K562 (cell line): ENCODE results near the gene DKK3. TPM values are rescaled to one million over a fixed set of nuclear protein-coding genes. Genes with fewer than 3 reads are reported as not detected.

Source experiments
- ATAC-seq: fragments of 200-7000 bp; cut with Tn5 transposase; 3 replicates; pipeline ENCODE4 v1.9.1; 2020; ENCODE audit warnings: moderate library complexity
- BruUV-seq: library from RNA; stranded (reverse); fragments of 400-500 nt; replicated peaks from 2 replicates; lab custom pipeline; 2021; lab: Mats Ljungman, UMichigan
- CTCF ChIA-PET: fragments of 300-600 bp; formaldehyde crosslinking; extraction: SDS; loops from one replicate; lab custom pipeline; 2021; ENCODE audit warnings: low intra/inter-chr PET ratio; lab: Yijun Ruan, JAX
- POLR2A ChIA-PET: fragments of 300-600, 350-650 bp; sonication (Branson Sonifier 250); formaldehyde crosslinking; extraction: SDS; loops from one replicate; lab custom pipeline; 2021; ENCODE audit warnings: antibody characterized with exemption, inconsistent platforms; lab: Yijun Ruan, JAX
- DNase-seq, 4 experiments: peaks; one replicate each; pipeline versions ENCODE4 v3.0.0 to v3.0.0-alpha.2; 2011 to 2018; ENCODE audit warnings: low spot score in 3 of 4, mixed read lengths in 3 of 4; ENCODE audit errors: extremely low read depth in 1 of 4
- FAIRE-seq: peaks from 2 replicates; lab custom pipeline; 2011; peaks lifted over from hg19 to GRCh38; lab: Jason Lieb, UNC
- H2AFZ ChIP-seq: 2 replicates; pipeline ENCODE4 v1.6.0; 2011; ENCODE audit warnings: low read depth, low read length, control low read depth, inconsistent platforms
- H3K27ac ChIP-seq: fragments of 200-600 bp; 3 replicates; pipeline ENCODE4 v1.8.0; 2011; ENCODE audit warnings: low read depth, mild to moderate bottlenecking, control low read depth, inconsistent platforms, low read length, moderate library complexity, mixed read lengths; ENCODE audit errors: extremely low read depth
- H3K27me3 ChIP-seq, 2 experiments: fragments of 300-600 bp in 1 of 2; 2 replicates in 1 of 2; 3 replicates in 1 of 2; pipeline versions ENCODE4 v1.6.0 to v1.8.0; 2011; ENCODE audit warnings: inconsistent platforms in 2 of 2, low read length in 2 of 2, mild to moderate bottlenecking in 1 of 2, mixed read lengths in 1 of 2, moderate library complexity in 1 of 2; ENCODE audit not compliant: control insufficient read depth in 2 of 2, insufficient read depth in 2 of 2
- H3K36me3 ChIP-seq: fragments of 300-600 bp; 3 replicates; pipeline ENCODE4 v1.8.0; 2011; ENCODE audit warnings: mild to moderate bottlenecking, low read length, inconsistent platforms; ENCODE audit not compliant: control insufficient read depth, insufficient read depth
- H3K4me1 ChIP-seq, 2 experiments: fragments of 200-600 bp in 1 of 2; replicated peaks in 1 of 2; 2 replicates in 1 of 2; 3 replicates in 1 of 2; pipeline versions ENCODE4 v1.5.1 to v1.8.0; 2011; ENCODE audit warnings: inconsistent platforms in 2 of 2, low read length in 2 of 2, mild to moderate bottlenecking in 1 of 2, mixed read lengths in 1 of 2, moderate library complexity in 1 of 2; ENCODE audit not compliant: control insufficient read depth in 2 of 2, insufficient read depth in 2 of 2
- H3K4me2 ChIP-seq: 2 replicates; pipeline ENCODE4 v1.6.1; 2011; ENCODE audit warnings: low read length, control low read depth, inconsistent platforms, mixed read lengths; ENCODE audit not compliant: insufficient read depth
- H3K4me3 ChIP-seq: fragments of 200-600 bp; sonication (generic), shearing (Covaris generic); 2 replicates; pipeline ENCODE4 v1.5.1; 2016; ENCODE audit warnings: control low read depth, inconsistent platforms
- H3K79me2 ChIP-seq: fragments of 200-600 bp; 3 replicates; pipeline ENCODE4 v1.8.0; 2011; ENCODE audit warnings: low read length, inconsistent platforms; ENCODE audit not compliant: control insufficient read depth, insufficient read depth
- H3K9ac ChIP-seq, 2 experiments: 2 replicates each; pipeline versions ENCODE4 v1.6.0 to v1.6.1; 2011; ENCODE audit warnings: low read depth in 2 of 2, low read length in 2 of 2, control low read depth in 1 of 2, inconsistent platforms in 1 of 2, mild to moderate bottlenecking in 1 of 2, mixed read lengths in 1 of 2; ENCODE audit not compliant: insufficient read depth in 1 of 2
- H3K9me1 ChIP-seq: one replicate; pipeline ENCODE4 v1.6.0; 2011; ENCODE audit warnings: inconsistent platforms, mild to moderate bottlenecking, low read length, moderate library complexity; ENCODE audit not compliant: control insufficient read depth, insufficient read depth
- H3K9me3 ChIP-seq: replicated peaks from 2 replicates; pipeline ENCODE4 v1.5.1; 2011; ENCODE audit warnings: low read depth, low read length, inconsistent platforms; ENCODE audit not compliant: control insufficient read depth, insufficient read depth
- H4K20me1 ChIP-seq: replicated peaks from 2 replicates; pipeline ENCODE4 v1.6.1; 2011; ENCODE audit warnings: low read length, inconsistent platforms, mixed read lengths; ENCODE audit not compliant: control insufficient read depth, insufficient read depth
- BACH1 ChIP-seq: fragments of 200-800 bp; sonication (Bioruptor generic); IDR thresholded peaks from 2 replicates; pipeline ENCODE4 v1.6.1; 2016; ENCODE audit warnings: missing genetic modification characterization, missing compliant biosample characterization
- HES1 ChIP-seq: fragments of 450-650 bp; IDR thresholded peaks from 2 replicates; pipeline ENCODE4 v1.6.1; 2016; ENCODE audit warnings: low read depth, mild to moderate bottlenecking, moderate library complexity
- PML ChIP-seq: IDR thresholded peaks from 2 replicates; pipeline ENCODE4 v1.6.1; 2012; ENCODE audit warnings: low read length, inconsistent platforms
- RHOXF2B ChIP-seq: fragments of 250-450 bp; sonication (Bioruptor Pico); conservative IDR thresholded peaks from 2 replicates; pipeline ENCODE4 v1.5.1; 2021
- ZBTB9 ChIP-seq: fragments of 450-650 bp; formaldehyde crosslinking; IDR thresholded peaks from 2 replicates; pipeline ENCODE4 v1.4.0; 2020; ENCODE audit warnings: mild to moderate bottlenecking, moderate library complexity
- ZMIZ1 ChIP-seq, 2 experiments: fragments of 150-350 bp in 1 of 2; IDR thresholded peaks; 2 replicates each; pipeline ENCODE4 v1.6.1; 2012 to 2016; ENCODE audit warnings: low read depth in 2 of 2, low read length in 2 of 2, mild to moderate bottlenecking in 1 of 2, moderate library complexity in 1 of 2
- ZNF280B ChIP-seq: fragments of 250-450 bp; sonication (Bioruptor Pico); IDR thresholded peaks from 2 replicates; pipeline ENCODE4 v1.5.1; 2021; ENCODE audit warnings: mild to moderate bottlenecking
- ZNF384 ChIP-seq: IDR thresholded peaks from 2 replicates; pipeline ENCODE4 v1.6.1; 2012; ENCODE audit warnings: low read depth, low read length, improper control_type of control experiment
- WGBS: fragments of 100-300 bp; shearing (Covaris generic); methylation state at CpG from one replicate; pipeline ENCODE4 v1.1.6; 2016; ENCODE audit warnings: low coverage, mixed read lengths; ENCODE audit not compliant: insufficient coverage; ENCODE audit errors: missing lambda C conversion rate; 5-methylcytosine and 5-hydroxymethylcytosine counted together
- in situ Hi-C: fragments of 300-500 bp; cut with MboI; formaldehyde crosslinking; loops from 4 replicates; pipeline ENCODE4 v1.15.0; 2018; ENCODE audit warnings: inconsistent platforms, mixed read lengths
- intact Hi-C: fragments of 100-400 bp; cut with micrococcal nuclease; formaldehyde crosslinking; loops from 2 replicates; pipeline ENCODE4 v1.14.2; 2022
- polyA plus RNA-seq, 8 experiments: library from polyadenylated mRNA; depleted of rRNA in 4 of 8; stranded (reverse) in 5 of 8; unstranded in 3 of 8; fragments of >200 nt; fragmentation: Nextera tagmentation in 2 of 8; fragmentation: Illumina TruSeq in 1 of 8; extraction: Ambion mirVana in 2 of 8; extraction: Trizol in 1 of 8; gene quantifications; 2 replicates each; pipeline versions ENCODE4 v1.2.1 to v1.2.3, GENCODE V29; 2011 to 2014; ENCODE audit warnings: inconsistent platforms in 1 of 8, missing spikeins in 1 of 8
- total RNA-seq, 7 experiments: library from RNA; depleted of rRNA in 6 of 7; stranded (reverse); fragments of >200 nt in 6 of 7; fragmentation: Illumina TruSeq in 2 of 7; extraction: Trizol in 2 of 7; gene quantifications; 2 replicates each; pipeline versions ENCODE4 v1.2.1 to v1.2.3, GENCODE V29; 2011 to 2021; ENCODE audit warnings: low replicate concordance in 1 of 7

Gene DKK3
- total and polyA plus RNA-seq, 9 of the 15 experiments (the other 6 are each of a cell fraction or from before 2014, with no cell fraction given) = 0.14 to 0.85 (median 0.38) TPM; not detected in 6

- TF ChIP-seq BACH1 (tag) = no peak
- no peak for TF ChIP-seq PML
- TF ChIP-seq HES1 = no peak
These were observed 67.9 kb downstream of the DKK3 start (continued) for GRCh38 chr11:11940551-11940950.

- H3K4me1 ChIP-seq = no peaks in the 10 kb centered on the region
- ChIA-PET CTCF (no interaction called here), POLR2A (no interaction called here)
- H3K79me2 ChIP-seq = no peaks in the 10 kb centered on the region
- WGBS = 88% methylated on average over 1 of the region's 1 CpG
- no peak overlapping the region for H2AFZ ChIP-seq
- ATAC-seq = no peak
- H3K27me3 ChIP-seq = no peaks in the 10 kb centered on the region
- no peak for FAIRE-seq
- no peak overlapping the region for H3K27ac ChIP-seq
- DNase-seq = no peak
- BruUV-seq = no TSS peak
- no peak for TF ChIP-seq ZNF384
- TF ChIP-seq RHOXF2B = no peak
- TF ChIP-seq ZNF280B (CRISPR knock-in tag) = no peak
- no peak for TF ChIP-seq ZMIZ1 (IDR thresholded peaks at IDR 0.05; ENCODE audit: low read depth in 2 of 2, low read length in 2 of 2)
- no peak for TF ChIP-seq ZBTB9 (CRISPR knock-in tag)
- H3K4me3 ChIP-seq = no peak overlapping the region
- no peaks in the 10 kb centered on the region for H4K20me1 ChIP-seq
- no peaks in the 10 kb centered on the region for H3K9me1 ChIP-seq
- H3K4me2 ChIP-seq = no peak overlapping the region
- in situ Hi-C loops = no loop called here
- H3K9me3 ChIP-seq = no peaks in the 10 kb centered on the region
- intact Hi-C loops = no loop called here
- peaks cover 80% of the 10 kb centered on the region for H3K36me3 ChIP-seq
- H3K9ac ChIP-seq = no peak overlapping the region
These were observed 70.5 kb downstream of the DKK3 start for GRCh38 chr11:11937957-11938356.
